K562 (cell line): Measurements from ENCODE around the gene SMIM36. TPM values are rescaled to one million over a fixed set of nuclear protein-coding genes. Genes with fewer than 3 reads are reported as not detected.
A peak's percentile ranks its signal among the peaks of the same experiment; 100 is the strongest.

ENCODE experiments used
- ATAC-seq: fragments of 200-7000 bp; cut with Tn5 transposase; 3 replicates; pipeline ENCODE4 v1.9.1; 2020; ENCODE audit warnings: moderate library complexity
- BruUV-seq: library from RNA; stranded (reverse); fragments of 400-500 nt; replicated peaks from 2 replicates; lab custom pipeline; 2021; lab: Mats Ljungman, UMichigan
- CTCF ChIA-PET: fragments of 300-600 bp; formaldehyde crosslinking; extraction: SDS; loops from one replicate; lab custom pipeline; 2021; ENCODE audit warnings: low intra/inter-chr PET ratio; lab: Yijun Ruan, JAX
- POLR2A ChIA-PET: fragments of 300-600, 350-650 bp; sonication (Branson Sonifier 250); formaldehyde crosslinking; extraction: SDS; loops from one replicate; lab custom pipeline; 2021; ENCODE audit warnings: antibody characterized with exemption, inconsistent platforms; lab: Yijun Ruan, JAX
- DNase-seq, 4 experiments: peaks; one replicate each; pipeline versions ENCODE4 v3.0.0 to v3.0.0-alpha.2; 2011 to 2018; ENCODE audit warnings: low spot score in 3 of 4, mixed read lengths in 3 of 4; ENCODE audit errors: extremely low read depth in 1 of 4
- FAIRE-seq: peaks from 2 replicates; lab custom pipeline; 2011; peaks lifted over from hg19 to GRCh38; lab: Jason Lieb, UNC
- H2AFZ ChIP-seq: 2 replicates; pipeline ENCODE4 v1.6.0; 2011; ENCODE audit warnings: low read depth, low read length, control low read depth, inconsistent platforms
- H3K27ac ChIP-seq: fragments of 200-600 bp; 3 replicates; pipeline ENCODE4 v1.8.0; 2011; ENCODE audit warnings: low read depth, mild to moderate bottlenecking, control low read depth, inconsistent platforms, low read length, moderate library complexity, mixed read lengths; ENCODE audit errors: extremely low read depth
- H3K27me3 ChIP-seq, 2 experiments: fragments of 300-600 bp in 1 of 2; 2 replicates in 1 of 2; 3 replicates in 1 of 2; pipeline versions ENCODE4 v1.6.0 to v1.8.0; 2011; ENCODE audit warnings: inconsistent platforms in 2 of 2, low read length in 2 of 2, mild to moderate bottlenecking in 1 of 2, mixed read lengths in 1 of 2, moderate library complexity in 1 of 2; ENCODE audit not compliant: control insufficient read depth in 2 of 2, insufficient read depth in 2 of 2
- H3K36me3 ChIP-seq: fragments of 300-600 bp; 3 replicates; pipeline ENCODE4 v1.8.0; 2011; ENCODE audit warnings: mild to moderate bottlenecking, low read length, inconsistent platforms; ENCODE audit not compliant: control insufficient read depth, insufficient read depth
- H3K4me1 ChIP-seq, 2 experiments: fragments of 200-600 bp in 1 of 2; replicated peaks in 1 of 2; 2 replicates in 1 of 2; 3 replicates in 1 of 2; pipeline versions ENCODE4 v1.5.1 to v1.8.0; 2011; ENCODE audit warnings: inconsistent platforms in 2 of 2, low read length in 2 of 2, mild to moderate bottlenecking in 1 of 2, mixed read lengths in 1 of 2, moderate library complexity in 1 of 2; ENCODE audit not compliant: control insufficient read depth in 2 of 2, insufficient read depth in 2 of 2
- H3K4me2 ChIP-seq: 2 replicates; pipeline ENCODE4 v1.6.1; 2011; ENCODE audit warnings: low read length, control low read depth, inconsistent platforms, mixed read lengths; ENCODE audit not compliant: insufficient read depth
- H3K4me3 ChIP-seq: fragments of 200-600 bp; sonication (generic), shearing (Covaris generic); 2 replicates; pipeline ENCODE4 v1.5.1; 2016; ENCODE audit warnings: control low read depth, inconsistent platforms
- H3K79me2 ChIP-seq: fragments of 200-600 bp; 3 replicates; pipeline ENCODE4 v1.8.0; 2011; ENCODE audit warnings: low read length, inconsistent platforms; ENCODE audit not compliant: control insufficient read depth, insufficient read depth
- H3K9ac ChIP-seq, 2 experiments: 2 replicates each; pipeline versions ENCODE4 v1.6.0 to v1.6.1; 2011; ENCODE audit warnings: low read depth in 2 of 2, low read length in 2 of 2, control low read depth in 1 of 2, inconsistent platforms in 1 of 2, mild to moderate bottlenecking in 1 of 2, mixed read lengths in 1 of 2; ENCODE audit not compliant: insufficient read depth in 1 of 2
- H3K9me1 ChIP-seq: one replicate; pipeline ENCODE4 v1.6.0; 2011; ENCODE audit warnings: inconsistent platforms, mild to moderate bottlenecking, low read length, moderate library complexity; ENCODE audit not compliant: control insufficient read depth, insufficient read depth
- H3K9me3 ChIP-seq: replicated peaks from 2 replicates; pipeline ENCODE4 v1.5.1; 2011; ENCODE audit warnings: low read depth, low read length, inconsistent platforms; ENCODE audit not compliant: control insufficient read depth, insufficient read depth
- H4K20me1 ChIP-seq: replicated peaks from 2 replicates; pipeline ENCODE4 v1.6.1; 2011; ENCODE audit warnings: low read length, inconsistent platforms, mixed read lengths; ENCODE audit not compliant: control insufficient read depth, insufficient read depth
- GTF2A2 ChIP-seq: IDR thresholded peaks from 2 replicates; pipeline ENCODE4 v1.6.1; 2016; ENCODE audit warnings: mild to moderate bottlenecking, missing genetic modification characterization, missing compliant biosample characterization
- MYC ChIP-seq, 2 experiments: fragments of 250-450 bp in 1 of 2; sonication (Bioruptor Pico) in 1 of 2; IDR thresholded peaks; 2 replicates each; pipeline versions ENCODE4 v1.5.1 to v1.6.1; 2012 to 2021; ENCODE audit warnings: low read depth in 2 of 2, borderline replicate concordance in 1 of 2, improper control_type of control experiment in 1 of 2, low read length in 1 of 2, mild to moderate bottlenecking in 1 of 2, moderate library complexity in 1 of 2
- SOX6 ChIP-seq: fragments of 450-650 bp; IDR thresholded peaks from 2 replicates; pipeline ENCODE4 v1.6.1; 2014; ENCODE audit warnings: mild to moderate bottlenecking
- TCF3 ChIP-seq: sonication (generic); formaldehyde crosslinking; IDR thresholded peaks from 2 replicates; pipeline ENCODE4 v1.4.0; 2020; ENCODE audit warnings: mild to moderate bottlenecking, missing genetic modification reagents
- ZEB2 ChIP-seq: fragments of 450-650 bp; IDR thresholded peaks from 2 replicates; pipeline ENCODE4 v1.6.1; 2016
- ZNF766 ChIP-seq: fragments of 200-800 bp; sonication (Bioruptor generic); conservative IDR thresholded peaks from 2 replicates; pipeline ENCODE4 v1.6.1; 2016; ENCODE audit warnings: missing genetic modification characterization, missing compliant biosample characterization
- WGBS: fragments of 100-300 bp; shearing (Covaris generic); methylation state at CpG from one replicate; pipeline ENCODE4 v1.1.6; 2016; ENCODE audit warnings: low coverage, mixed read lengths; ENCODE audit not compliant: insufficient coverage; ENCODE audit errors: missing lambda C conversion rate; 5-methylcytosine and 5-hydroxymethylcytosine counted together
- in situ Hi-C: fragments of 300-500 bp; cut with MboI; formaldehyde crosslinking; loops from 4 replicates; pipeline ENCODE4 v1.15.0; 2018; ENCODE audit warnings: inconsistent platforms, mixed read lengths
- intact Hi-C: fragments of 100-400 bp; cut with micrococcal nuclease; formaldehyde crosslinking; loops from 2 replicates; pipeline ENCODE4 v1.14.2; 2022
- polyA plus RNA-seq, 8 experiments: library from polyadenylated mRNA; depleted of rRNA in 4 of 8; stranded (reverse) in 5 of 8; unstranded in 3 of 8; fragments of >200 nt; fragmentation: Nextera tagmentation in 2 of 8; fragmentation: Illumina TruSeq in 1 of 8; extraction: Ambion mirVana in 2 of 8; extraction: Trizol in 1 of 8; gene quantifications; 2 replicates each; pipeline versions ENCODE4 v1.2.1 to v1.2.3, GENCODE V29; 2011 to 2014; ENCODE audit warnings: inconsistent platforms in 1 of 8, missing spikeins in 1 of 8
- total RNA-seq, 7 experiments: library from RNA; depleted of rRNA in 6 of 7; stranded (reverse); fragments of >200 nt in 6 of 7; fragmentation: Illumina TruSeq in 2 of 7; extraction: Trizol in 2 of 7; gene quantifications; 2 replicates each; pipeline versions ENCODE4 v1.2.1 to v1.2.3, GENCODE V29; 2011 to 2021; ENCODE audit warnings: low replicate concordance in 1 of 7
- TF ChIP-seq, protein P1 (sequence below): fragments of 250-450 bp; sonication (Bioruptor Pico); IDR thresholded peaks from 2 replicates; pipeline ENCODE4 v1.4.0; 2020; ENCODE audit warnings: mild to moderate bottlenecking
- TF ChIP-seq, protein P2 (sequence below): fragments of 450-650 bp; IDR thresholded peaks from 2 replicates; pipeline ENCODE4 v1.6.1; 2017; ENCODE audit warnings: antibody characterized with exemption, mild to moderate bottlenecking

The SMIM36 gene
- total and polyA plus RNA-seq, 9 of the 15 experiments (the other 6 are each of a cell fraction or from before 2014, with no cell fraction given) = not detected

DNA sequence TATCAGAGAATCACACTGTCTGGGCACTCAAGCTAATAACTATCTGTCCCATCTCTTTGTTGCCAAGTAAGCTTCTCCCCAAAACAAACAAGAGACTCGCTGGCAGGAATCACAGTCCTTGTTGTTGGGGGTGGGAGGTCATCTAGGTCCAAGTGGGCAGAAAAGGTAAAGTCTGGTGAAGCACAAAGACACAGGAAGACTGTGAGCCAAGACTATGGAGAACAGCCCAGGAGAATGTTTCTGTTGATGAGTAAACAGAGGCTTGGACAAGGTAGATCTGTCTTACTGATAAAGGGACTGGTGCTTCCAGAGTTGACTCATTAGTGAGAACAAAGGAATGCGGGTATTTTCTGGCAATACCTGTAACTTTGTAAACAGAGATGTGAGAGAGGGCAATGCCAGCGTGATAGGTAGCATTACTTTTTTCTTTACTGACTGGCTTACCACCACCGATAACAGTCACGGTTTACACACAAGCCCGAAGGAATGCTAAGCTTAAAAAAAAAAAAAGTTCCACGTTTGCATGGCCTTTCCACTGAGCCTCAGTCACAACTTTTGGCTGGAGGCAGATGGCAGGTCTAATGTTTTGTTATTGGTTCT lies 78.1 kb downstream of the SMIM36 start:
- TF ChIP-seq MYC (IDR thresholded peaks at IDR 0.05; ENCODE audit: low read depth, low read length) (no peak), MYC (CRISPR knock-in tag; IDR thresholded peaks at IDR 0.05; ENCODE audit: borderline replicate concordance, low read depth) (0 out of 2 replicates have a peak, but pooled peaks have one; percentile 26), ZEB2 (0 out of 2 replicates have a peak, but pooled peaks have one; percentile 26), ZNF766 (CRISPR knock-in tag) (peak; percentile 6; the same call in 1 of the 2 replicates), SOX6 (peak; percentile 10; the same call in 1 of the 2 replicates), TCF3 (CRISPR knock-in tag) (no peak), GTF2A2 (tag) (peak; percentile 15; the same call in 1 of the 2 replicates)
- TF ChIP-seq, protein P1, sequence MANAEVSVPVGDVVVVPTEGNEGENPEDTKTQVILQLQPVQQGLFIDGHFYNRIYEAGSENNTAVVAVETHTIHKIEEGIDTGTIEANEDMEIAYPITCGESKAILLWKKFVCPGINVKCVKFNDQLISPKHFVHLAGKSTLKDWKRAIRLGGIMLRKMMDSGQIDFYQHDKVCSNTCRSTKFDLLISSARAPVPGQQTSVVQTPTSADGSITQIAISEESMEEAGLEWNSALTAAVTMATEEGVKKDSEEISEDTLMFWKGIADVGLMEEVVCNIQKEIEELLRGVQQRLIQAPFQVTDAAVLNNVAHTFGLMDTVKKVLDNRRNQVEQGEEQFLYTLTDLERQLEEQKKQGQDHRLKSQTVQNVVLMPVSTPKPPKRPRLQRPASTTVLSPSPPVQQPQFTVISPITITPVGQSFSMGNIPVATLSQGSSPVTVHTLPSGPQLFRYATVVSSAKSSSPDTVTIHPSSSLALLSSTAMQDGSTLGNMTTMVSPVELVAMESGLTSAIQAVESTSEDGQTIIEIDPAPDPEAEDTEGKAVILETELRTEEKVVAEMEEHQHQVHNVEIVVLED (CRISPR knock-in tag) = no peak
- TF ChIP-seq, protein P2, sequence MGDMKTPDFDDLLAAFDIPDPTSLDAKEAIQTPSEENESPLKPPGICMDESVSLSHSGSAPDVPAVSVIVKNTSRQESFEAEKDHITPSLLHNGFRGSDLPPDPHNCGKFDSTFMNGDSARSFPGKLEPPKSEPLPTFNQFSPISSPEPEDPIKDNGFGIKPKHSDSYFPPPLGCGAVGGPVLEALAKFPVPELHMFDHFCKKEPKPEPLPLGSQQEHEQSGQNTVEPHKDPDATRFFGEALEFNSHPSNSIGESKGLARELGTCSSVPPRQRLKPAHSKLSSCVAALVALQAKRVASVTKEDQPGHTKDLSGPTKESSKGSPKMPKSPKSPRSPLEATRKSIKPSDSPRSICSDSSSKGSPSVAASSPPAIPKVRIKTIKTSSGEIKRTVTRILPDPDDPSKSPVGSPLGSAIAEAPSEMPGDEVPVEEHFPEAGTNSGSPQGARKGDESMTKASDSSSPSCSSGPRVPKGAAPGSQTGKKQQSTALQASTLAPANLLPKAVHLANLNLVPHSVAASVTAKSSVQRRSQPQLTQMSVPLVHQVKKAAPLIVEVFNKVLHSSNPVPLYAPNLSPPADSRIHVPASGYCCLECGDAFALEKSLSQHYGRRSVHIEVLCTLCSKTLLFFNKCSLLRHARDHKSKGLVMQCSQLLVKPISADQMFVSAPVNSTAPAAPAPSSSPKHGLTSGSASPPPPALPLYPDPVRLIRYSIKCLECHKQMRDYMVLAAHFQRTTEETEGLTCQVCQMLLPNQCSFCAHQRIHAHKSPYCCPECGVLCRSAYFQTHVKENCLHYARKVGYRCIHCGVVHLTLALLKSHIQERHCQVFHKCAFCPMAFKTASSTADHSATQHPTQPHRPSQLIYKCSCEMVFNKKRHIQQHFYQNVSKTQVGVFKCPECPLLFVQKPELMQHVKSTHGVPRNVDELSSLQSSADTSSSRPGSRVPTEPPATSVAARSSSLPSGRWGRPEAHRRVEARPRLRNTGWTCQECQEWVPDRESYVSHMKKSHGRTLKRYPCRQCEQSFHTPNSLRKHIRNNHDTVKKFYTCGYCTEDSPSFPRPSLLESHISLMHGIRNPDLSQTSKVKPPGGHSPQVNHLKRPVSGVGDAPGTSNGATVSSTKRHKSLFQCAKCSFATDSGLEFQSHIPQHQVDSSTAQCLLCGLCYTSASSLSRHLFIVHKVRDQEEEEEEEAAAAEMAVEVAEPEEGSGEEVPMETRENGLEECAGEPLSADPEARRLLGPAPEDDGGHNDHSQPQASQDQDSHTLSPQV = 0 out of 2 replicates have a peak, but pooled peaks have one; percentile 0
- no peak overlapping the region for H3K9ac ChIP-seq
- no peaks in the 10 kb centered on the region for H3K9me3 ChIP-seq
- no TSS peak for BruUV-seq
- peaks cover 0 to 22% of the 10 kb centered on the region in 2 experiments; a peak in 3 of 5 replicates for H3K4me1 ChIP-seq
- H3K4me3 ChIP-seq = no peak overlapping the region
- intact Hi-C loops = no loop called here
- no peak overlapping the region for H3K27ac ChIP-seq
- no peak overlapping the region for H3K4me2 ChIP-seq
- no peak for DNase-seq
- no peaks in the 10 kb centered on the region for H4K20me1 ChIP-seq
- peak overlapping the region; percentile 54 for H2AFZ ChIP-seq
- H3K79me2 ChIP-seq = no peaks in the 10 kb centered on the region
- WGBS = 31% methylated on average over 7 of the region's 7 CpGs
- in situ Hi-C loops = no loop called here
- no peaks in the 10 kb centered on the region for H3K36me3 ChIP-seq
- CTCF ChIA-PET = no interaction called here
- POLR2A ChIA-PET = interaction anchor here (1.0 to 1.7 kb wide), 2 partner anchors 10 to 15 kb away, joined by 3 to 4 read pairs; no protein-coding TSS in a partner anchor
- FAIRE-seq = no peak
- H3K9me1 ChIP-seq = no peaks in the 10 kb centered on the region
- H3K27me3 ChIP-seq = no peaks in the 10 kb centered on the region
- ATAC-seq = no peak
